ENCODE data around the gene ATF4. TPM values are rescaled to one million over a fixed set of nuclear protein-coding genes. Genes with fewer than 3 reads are reported as not detected.

Gene ATF4
- polyA plus RNA-seq (2013, experiment 1 of 2) = 261 TPM
- polyA plus RNA-seq (2013, experiment 2 of 2) = 254 TPM

GRCh38 chr22:39520226-39521105, at the start of gene ATF4:
ATF4 (plus strand) TSS chr22:39520562; CDS start chr22:39521446, 884 bp downstream.
- Histone ChIP-seq H2BK120ac (ENCODE audit: low read depth, low read length) (peak within 1 kb of the TSS; percentile 10), H2BK15ac (ENCODE audit: low read length) (peak within 1 kb of the TSS; percentile 56), H3K4me2 (ENCODE audit: insufficient read depth, low read length, poor library complexity, severe bottlenecking) (peak within 1 kb of the TSS; percentile 78), H3K18ac (ENCODE audit: low read length) (peak within 1 kb of the TSS; percentile 99), H4K91ac (ENCODE audit: low read depth, low read length, poor library complexity) (peak within 1 kb of the TSS; percentile 91), H2BK12ac (ENCODE audit: low read length) (no peak within 1 kb of the TSS), H3K36me3 (replicated peaks in 1 of 2; ENCODE audit: control insufficient read depth in 2 of 2, insufficient read depth in 2 of 2, low read length in 2 of 2) (peaks cover 38 to 70% of the 10 kb centered on the region in 2 donors), H2BK5ac (ENCODE audit: low read length) (peak within 1 kb of the TSS; percentile 97), H3K9ac (ENCODE audit: low read depth, low read length, poor library complexity) (peak within 1 kb of the TSS; percentile 100), H3K9me3 (replicated peaks in 1 of 2; ENCODE audit: control insufficient read depth in 2 of 2, insufficient read depth in 1 of 2, low read depth in 1 of 2, low read length in 2 of 2) (peaks cover 0 to 4% of the 10 kb centered on the region in 2 donors), H2AK5ac (ENCODE audit: low read depth, low read length) (peak within 1 kb of the TSS; percentile 100), H3K4ac (ENCODE audit: low read length) (peak within 1 kb of the TSS; percentile 94), H4K8ac (ENCODE audit: low read depth, low read length) (peak within 1 kb of the TSS; percentile 94), H3K14ac (ENCODE audit: low read length) (peak within 1 kb of the TSS; percentile 98), H3K27me3 (ENCODE audit: control insufficient read depth in 3 of 3, insufficient read depth in 3 of 3, low read depth in 1 of 3, low read length in 3 of 3) (no peaks in the 10 kb centered on the region), H3K4me1 (ENCODE audit: control insufficient read depth in 2 of 2, insufficient read depth in 1 of 2, low read depth in 1 of 2, low read length in 2 of 2) (peaks cover 21 to 24% of the 10 kb centered on the region in 2 donors), H3K27ac (replicated peaks; ENCODE audit: low read length) (peak within 1 kb of the TSS; percentile 97), H2AFZ (ENCODE audit: low read length) (peak within 1 kb of the TSS; percentile 98), H3K4me3 (ENCODE audit: low read length in 2 of 2) (peak within 1 kb of the TSS; percentile 56 to 89), H3K23ac (ENCODE audit: low read depth, low read length, poor library complexity) (peak within 1 kb of the TSS; percentile 100), H3K79me1 (ENCODE audit: low read depth, low read length) (peaks cover 6% of the 10 kb centered on the region)
- no CpG with 5 or more reads among the region's 86 CpGs for WGBS, 2 donors (ENCODE audit: extremely low coverage in 2 of 2, insufficient read length in 2 of 2, insufficient replicate concordance in 1 of 2)
- peak; percentile 99 for DNase-seq (ENCODE audit: low spot score)

- no peak overlapping the region for H3K4me2 ChIP-seq (ENCODE audit: insufficient read depth, low read length, poor library complexity, severe bottlenecking)
- no peak overlapping the region for H2BK12ac ChIP-seq (ENCODE audit: low read length)
- no peak for DNase-seq (ENCODE audit: low spot score)
- H3K27ac ChIP-seq (replicated peaks; ENCODE audit: low read length) = peak overlapping the region; percentile 27
- no peak overlapping the region for H3K23ac ChIP-seq (ENCODE audit: low read depth, low read length, poor library complexity)
- H3K9ac ChIP-seq (ENCODE audit: low read depth, low read length, poor library complexity) = no peak overlapping the region
- H3K14ac ChIP-seq (ENCODE audit: low read length) = no peak overlapping the region
- H4K91ac ChIP-seq (ENCODE audit: low read depth, low read length, poor library complexity) = no peak overlapping the region
- WGBS, 2 donors (ENCODE audit: extremely low coverage in 2 of 2, insufficient read length in 2 of 2, insufficient replicate concordance in 1 of 2) = no CpG with 5 or more reads among the region's 13 CpGs
- H3K4ac ChIP-seq (ENCODE audit: low read length) = no peak overlapping the region
- peak overlapping the region; percentile 6 for H2BK15ac ChIP-seq (ENCODE audit: low read length)
- no peak overlapping the region for H2BK120ac ChIP-seq (ENCODE audit: low read depth, low read length)
- no peaks in the 10 kb centered on the region for H3K9me3 ChIP-seq (replicated peaks in 1 of 2; ENCODE audit: control insufficient read depth in 2 of 2, insufficient read depth in 1 of 2, low read depth in 1 of 2, low read length in 2 of 2)
- no peak overlapping the region for H4K8ac ChIP-seq (ENCODE audit: low read depth, low read length)
- H3K4me3 ChIP-seq (ENCODE audit: low read length in 2 of 2) = no peak overlapping the region
- peak overlapping the region; percentile 64 for H2AFZ ChIP-seq (ENCODE audit: low read length)
- peak overlapping the region; percentile 51 for H3K18ac ChIP-seq (ENCODE audit: low read length)
- H3K79me1 ChIP-seq (ENCODE audit: low read depth, low read length) = peaks cover 12% of the 10 kb centered on the region
- H2AK5ac ChIP-seq (ENCODE audit: low read depth, low read length) = no peak overlapping the region
- H3K4me1 ChIP-seq (ENCODE audit: control insufficient read depth in 2 of 2, insufficient read depth in 1 of 2, low read depth in 1 of 2, low read length in 2 of 2) = peaks cover 54 to 57% of the 10 kb centered on the region in 2 donors
- H2BK5ac ChIP-seq (ENCODE audit: low read length) = peak overlapping the region; percentile 76
- no peaks in the 10 kb centered on the region for H3K27me3 ChIP-seq (ENCODE audit: control insufficient read depth in 3 of 3, insufficient read depth in 3 of 3, low read depth in 1 of 3, low read length in 3 of 3)
- H3K36me3 ChIP-seq (replicated peaks in 1 of 2; ENCODE audit: control insufficient read depth in 2 of 2, insufficient read depth in 2 of 2, low read length in 2 of 2) = peaks cover 0 to under 1% of the 10 kb centered on the region in 2 donors
Measured at GRCh38 chr22:39471381-39472141, 48.8 kb upstream of the ATF4 start.

GRCh38 chr22:39472570-39473556, 47.5 kb upstream of the ATF4 start:
- H3K27me3 ChIP-seq (ENCODE audit: control insufficient read depth in 3 of 3, insufficient read depth in 3 of 3, low read depth in 1 of 3, low read length in 3 of 3) = no peaks in the 10 kb centered on the region
- no peak overlapping the region for H3K4ac ChIP-seq (ENCODE audit: low read length)
- peak overlapping the region; percentile 2 for H2BK5ac ChIP-seq (ENCODE audit: low read length)
- H3K79me1 ChIP-seq (ENCODE audit: low read depth, low read length) = peaks cover 11% of the 10 kb centered on the region
- H3K9ac ChIP-seq (ENCODE audit: low read depth, low read length, poor library complexity) = peak overlapping the region; percentile 82
- H2BK15ac ChIP-seq (ENCODE audit: low read length) = no peak overlapping the region
- H3K14ac ChIP-seq (ENCODE audit: low read length) = no peak overlapping the region
- no peak overlapping the region for H4K91ac ChIP-seq (ENCODE audit: low read depth, low read length, poor library complexity)
- peak overlapping the region; percentile 66 for H4K8ac ChIP-seq (ENCODE audit: low read depth, low read length)
- no CpG with 5 or more reads among the region's 19 CpGs for WGBS, 2 donors (ENCODE audit: extremely low coverage in 2 of 2, insufficient read length in 2 of 2, insufficient replicate concordance in 1 of 2)
- no peaks in the 10 kb centered on the region for H3K9me3 ChIP-seq (replicated peaks in 1 of 2; ENCODE audit: control insufficient read depth in 2 of 2, insufficient read depth in 1 of 2, low read depth in 1 of 2, low read length in 2 of 2)
- DNase-seq (ENCODE audit: low spot score) = no peak
- peaks cover 0 to 13% of the 10 kb centered on the region in 2 donors for H3K36me3 ChIP-seq (replicated peaks in 1 of 2; ENCODE audit: control insufficient read depth in 2 of 2, insufficient read depth in 2 of 2, low read length in 2 of 2)
- peak overlapping the region; percentile 83 for H3K23ac ChIP-seq (ENCODE audit: low read depth, low read length, poor library complexity)
- no peak overlapping the region for H2AFZ ChIP-seq (ENCODE audit: low read length)
- H3K4me1 ChIP-seq (ENCODE audit: control insufficient read depth in 2 of 2, insufficient read depth in 1 of 2, low read depth in 1 of 2, low read length in 2 of 2) = peaks cover 54 to 57% of the 10 kb centered on the region in 2 donors
- peak overlapping the region; percentile 16 for H2AK5ac ChIP-seq (ENCODE audit: low read depth, low read length)
- H2BK120ac ChIP-seq (ENCODE audit: low read depth, low read length) = no peak overlapping the region
- H2BK12ac ChIP-seq (ENCODE audit: low read length) = no peak overlapping the region
- no peak overlapping the region for H3K4me2 ChIP-seq (ENCODE audit: insufficient read depth, low read length, poor library complexity, severe bottlenecking)
- H3K18ac ChIP-seq (ENCODE audit: low read length) = peak overlapping the region; percentile 11
- no peak overlapping the region for H3K4me3 ChIP-seq (ENCODE audit: low read length in 2 of 2)
- no peak overlapping the region for H3K27ac ChIP-seq (replicated peaks; ENCODE audit: low read length)
